GOT3 (cell line): ENCODE results near the gene NPHP3.

Experiments used
- DNase-seq: peaks from one replicate; lab custom pipeline; 2025; ENCODE audit warnings: mixed read lengths; lab: John Stamatoyannopoulos, UW

Gene NPHP3

DNA sequence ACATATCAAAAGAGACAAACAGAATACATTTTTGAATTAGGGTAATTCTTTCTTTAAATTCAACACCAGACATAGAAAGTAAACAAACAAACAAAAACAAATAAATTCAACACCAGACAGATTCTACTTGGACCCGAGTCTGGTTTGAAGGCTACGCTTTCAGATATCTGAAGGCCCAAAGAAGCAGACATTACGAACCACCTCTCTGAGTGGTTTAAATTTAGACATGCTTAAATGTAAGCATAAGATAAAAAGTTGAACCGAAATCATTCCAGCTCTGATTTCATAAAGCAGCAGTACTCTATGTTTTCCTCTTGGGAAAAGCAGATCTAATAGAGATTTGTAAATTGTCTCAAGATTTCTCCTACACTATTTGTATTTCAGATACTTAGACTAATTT, 32.2 kb downstream of the NPHP3 start:
- DNase-seq, result no peak

DNA sequence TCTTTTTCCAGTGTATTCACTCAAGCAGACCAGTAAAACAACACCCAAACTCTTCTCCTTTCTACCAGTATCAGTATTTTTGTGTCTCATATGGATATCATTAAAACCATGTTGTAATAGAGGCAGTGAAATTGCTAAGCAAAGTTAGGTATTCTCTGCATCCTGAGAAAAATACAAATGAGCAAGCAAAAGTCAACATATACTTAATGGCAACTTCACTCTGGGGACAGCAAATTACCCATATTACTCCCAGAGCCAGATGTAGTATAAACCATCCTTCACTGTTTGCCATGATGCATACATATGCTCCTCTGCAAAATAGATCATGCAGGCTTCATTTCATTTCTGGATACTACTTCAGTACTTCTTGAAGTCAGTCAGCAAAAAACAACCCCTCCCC, 40.0 kb downstream of the NPHP3 start:
- DNase-seq, result no peak

DNA sequence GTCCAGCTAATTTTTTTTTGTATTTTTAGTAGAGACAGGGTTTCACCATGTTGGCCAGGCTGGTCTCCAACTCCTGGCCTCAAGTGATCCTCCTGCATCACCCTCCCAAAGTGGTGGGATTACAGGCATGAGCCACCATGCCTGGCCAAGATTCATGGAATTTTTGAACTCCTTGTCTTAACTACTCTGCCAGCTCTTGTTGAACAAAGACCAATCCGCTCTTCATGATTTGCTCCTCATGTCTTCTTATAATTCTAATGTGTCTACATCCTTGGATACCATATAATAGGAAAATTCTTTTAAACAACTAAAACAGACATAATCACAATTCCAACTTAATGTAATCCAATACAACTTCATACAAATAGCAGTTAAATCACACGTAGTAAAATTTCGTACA, 40.8 kb downstream of the NPHP3 start:
- DNase-seq, result no peak

DNA sequence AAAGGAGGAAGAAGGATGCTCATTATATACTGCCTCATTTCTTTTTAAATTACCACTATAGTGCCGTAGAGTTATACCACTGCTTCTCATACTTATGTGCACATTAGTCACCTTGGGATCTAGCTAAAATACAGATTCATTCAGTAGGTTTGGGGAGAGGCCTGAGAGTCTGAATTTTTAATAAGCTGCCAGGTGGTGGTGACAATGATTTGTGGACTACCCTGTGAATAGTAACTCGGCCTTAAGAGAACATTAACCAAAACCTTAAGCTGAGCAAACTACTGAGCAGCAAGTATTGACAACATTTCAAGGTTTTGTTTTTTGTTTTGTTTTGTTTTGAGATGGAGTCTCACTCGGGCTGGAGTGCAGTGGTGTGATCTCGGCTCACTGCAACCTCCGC, 42.3 kb downstream of the NPHP3 start:
- DNase-seq, result no peak

DNA sequence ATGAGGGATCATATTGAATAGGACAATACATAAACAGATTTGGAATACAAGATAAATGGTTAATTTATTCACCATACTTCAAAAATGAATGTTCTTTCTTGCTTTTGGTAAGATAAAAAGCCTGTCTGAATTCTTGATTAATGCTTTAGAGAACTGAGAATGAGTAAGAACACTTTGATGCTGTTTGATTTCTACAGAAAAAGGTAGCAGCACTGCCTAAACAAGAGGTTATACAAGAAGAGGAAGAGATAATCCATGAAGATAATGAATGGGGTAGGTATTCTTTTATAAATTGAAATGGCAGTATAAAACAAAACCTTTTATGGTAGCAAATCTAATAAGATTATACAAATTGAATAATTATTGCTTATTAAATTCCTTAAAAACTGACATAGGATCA, 46.8 kb downstream of the NPHP3 start:
- no peak for DNase-seq

DNA sequence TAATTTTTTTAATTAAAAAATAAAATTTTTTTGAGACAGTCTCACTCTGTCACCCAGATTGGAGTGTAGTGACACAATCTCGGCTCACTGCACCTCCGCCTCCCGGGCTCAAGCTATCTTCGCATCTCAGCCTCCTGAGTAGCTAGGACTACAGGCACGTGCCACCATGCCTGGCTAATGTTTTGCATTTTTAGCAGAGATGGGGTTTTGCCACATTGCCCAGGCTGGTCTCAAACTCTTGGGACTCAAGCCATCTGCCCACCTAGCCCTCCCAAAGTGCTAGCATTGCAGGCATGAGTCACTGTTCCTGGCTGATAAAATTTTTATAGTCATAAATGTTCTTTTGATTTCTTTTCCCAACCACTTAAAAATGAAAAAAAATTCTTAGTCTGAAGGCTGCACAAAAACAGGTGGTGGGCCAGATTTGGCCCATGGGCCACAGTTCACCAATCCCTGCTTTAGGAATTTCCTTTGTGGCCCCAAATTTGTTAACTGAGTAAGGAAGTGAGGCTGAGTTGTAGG, 52.9 kb downstream of the NPHP3 start:
- no peak for DNase-seq

DNA sequence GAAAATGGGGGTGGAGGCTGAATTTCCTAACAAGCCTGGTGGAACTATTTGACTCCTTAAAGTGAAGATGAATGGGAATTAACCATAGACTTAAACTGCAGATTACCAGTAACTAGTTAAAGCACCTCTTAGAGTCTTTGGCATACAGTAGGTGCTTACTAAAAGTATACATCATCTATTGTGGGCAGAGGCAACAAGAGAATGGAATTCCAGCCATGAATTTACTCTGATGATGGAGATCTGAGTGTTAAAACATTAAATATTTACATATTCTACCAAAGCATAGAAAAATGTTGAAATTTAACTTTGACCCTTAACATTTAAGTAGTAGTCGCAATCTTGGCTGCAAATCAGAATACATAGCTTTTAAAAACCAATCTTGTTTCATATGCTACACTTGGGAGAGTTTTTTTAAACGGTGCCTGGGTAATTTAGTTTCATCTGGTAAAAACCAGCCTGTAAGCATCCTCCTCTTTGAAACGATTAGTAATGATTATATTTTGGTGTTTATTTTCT, 56.9 kb downstream of the NPHP3 start:
- no peak for DNase-seq

DNA sequence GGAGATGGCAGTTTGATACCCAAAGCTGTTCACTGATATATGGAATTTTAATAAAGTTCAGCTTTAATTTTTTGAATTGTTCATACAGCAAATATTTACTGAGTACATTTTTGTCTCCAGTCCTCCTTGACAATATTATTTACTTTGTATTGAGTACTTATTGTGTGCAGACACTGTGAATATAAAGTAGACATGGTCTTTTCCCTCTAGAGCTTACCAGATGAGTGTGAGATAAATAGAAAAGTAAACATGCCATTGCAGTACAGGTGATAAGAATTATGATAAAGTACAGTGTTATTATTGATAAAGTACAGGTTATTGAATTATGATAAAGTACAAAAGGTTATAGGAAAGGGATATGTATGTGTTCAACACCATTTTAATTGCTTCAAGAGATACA, 60.0 kb downstream of the NPHP3 start:
- DNase-seq, result no peak

DNA sequence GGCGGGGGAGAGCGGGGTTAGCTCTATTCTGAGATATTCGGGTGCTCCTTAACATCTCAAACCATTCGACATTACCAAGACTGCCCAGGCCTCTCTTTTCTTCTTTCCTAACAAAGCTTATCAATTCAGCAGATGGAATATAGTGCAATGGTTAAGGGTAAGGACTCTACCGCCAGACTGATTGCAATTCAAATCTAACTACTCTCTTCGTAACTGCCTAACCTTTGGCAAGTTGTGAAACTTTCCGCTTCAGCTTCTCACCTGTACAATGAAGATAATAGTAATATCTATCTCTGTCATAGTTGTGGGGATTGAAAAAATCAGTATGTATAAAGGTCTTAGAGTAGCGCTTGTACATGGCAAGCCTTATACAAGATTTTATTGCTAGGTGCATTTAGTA, 61.1 kb downstream of the NPHP3 start:
- DNase-seq, result no peak

DNA sequence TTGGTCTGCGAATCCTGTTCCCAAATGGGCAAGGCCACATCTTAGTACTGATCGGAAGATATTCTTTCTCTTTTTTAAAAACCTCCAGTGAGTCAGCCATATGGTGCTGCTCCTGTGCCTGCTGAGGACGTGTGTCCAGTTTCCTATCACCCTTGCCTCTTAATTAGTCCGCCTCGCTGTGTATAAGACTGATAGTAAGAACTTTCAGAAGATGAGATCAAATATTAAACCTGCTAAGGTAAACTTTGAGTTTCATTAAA, 61.5 kb downstream of the NPHP3 start:
- DNase-seq, result no peak

DNA sequence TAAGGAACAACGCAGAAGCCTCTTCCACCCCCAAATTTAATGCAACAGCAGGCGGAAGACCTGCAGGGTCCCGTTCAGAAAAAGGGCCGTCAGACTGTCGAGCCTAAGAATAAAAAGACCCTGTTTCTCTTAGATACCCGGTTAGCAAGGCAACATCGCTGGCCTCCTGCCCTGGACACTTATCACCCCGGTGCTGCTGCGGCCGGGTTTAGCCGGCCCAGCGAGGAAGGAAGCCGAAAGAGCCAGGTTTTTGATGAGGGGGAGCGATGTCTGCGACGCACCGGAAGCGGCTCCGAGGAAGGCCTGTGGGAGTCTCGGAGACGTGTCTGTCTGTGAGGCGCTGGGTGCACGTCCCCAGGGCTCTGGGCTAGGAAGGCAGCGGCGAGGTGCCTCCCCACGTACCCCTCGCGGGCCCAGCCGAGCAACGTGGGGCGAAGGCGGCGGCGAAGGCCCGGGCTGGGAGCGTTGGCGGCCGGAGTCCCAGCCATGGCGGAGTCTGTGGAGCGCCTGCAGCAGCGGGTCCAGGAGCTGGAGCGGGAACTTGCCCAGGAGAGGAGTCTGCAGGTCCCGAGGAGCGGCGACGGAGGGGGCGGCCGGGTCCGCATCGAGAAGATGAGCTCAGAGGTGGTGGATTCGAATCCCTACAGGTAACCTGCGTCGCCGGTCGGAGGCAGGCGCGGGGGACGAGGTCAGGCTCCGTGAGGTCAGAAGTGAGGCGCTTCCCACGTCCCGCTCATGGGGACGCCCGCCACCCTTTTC, 62.0 kb downstream of the NPHP3 start, which contains the start of gene UBA5:
Gene UBA5, plus strand, starts transcription at position 278 of the 759 bp plus-strand sequence. Its CDS starts 209 bp downstream, at position 487.
- peak; percentile 30 for DNase-seq

DNA sequence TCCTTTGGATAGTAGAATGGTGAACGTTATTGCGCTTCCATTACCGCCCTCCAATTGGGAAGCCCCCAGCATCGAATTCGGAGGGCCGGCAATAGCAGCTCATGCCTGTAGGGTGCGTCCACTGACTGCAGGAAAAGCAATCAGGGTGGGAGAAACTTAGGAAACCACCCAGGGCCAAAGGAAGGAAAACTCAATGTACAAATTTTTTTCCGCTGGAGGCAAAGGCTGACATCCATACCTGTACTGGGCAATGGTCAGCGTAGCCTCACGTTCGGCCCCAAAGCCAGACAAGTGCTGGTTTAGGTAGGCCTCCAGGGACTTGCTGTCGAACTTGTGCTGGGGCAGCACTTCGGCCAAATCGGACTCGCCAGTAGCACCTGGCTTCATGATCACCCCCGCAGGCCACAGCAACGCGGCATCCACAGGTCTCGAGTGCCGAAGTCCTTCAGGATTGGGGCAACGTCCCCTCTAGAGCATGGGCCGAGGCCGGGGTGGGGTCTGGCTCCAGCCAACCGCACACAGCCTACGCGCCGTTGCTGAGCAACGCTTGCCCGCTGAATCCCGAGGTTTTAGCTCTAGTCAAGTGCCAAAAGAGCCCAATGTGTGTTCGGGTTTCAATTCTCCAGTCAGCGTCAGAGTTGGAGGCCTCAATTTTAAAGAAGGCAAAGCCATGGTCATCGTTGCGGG, 62.7 kb downstream of the NPHP3 start, which contains the start of gene ACAD11:
Gene ACAD11, minus strand, starts transcription at position 445 of the 687 bp plus-strand sequence. Its CDS starts 58 bp downstream, at position 387.
- DNase-seq, result no peak

DNA sequence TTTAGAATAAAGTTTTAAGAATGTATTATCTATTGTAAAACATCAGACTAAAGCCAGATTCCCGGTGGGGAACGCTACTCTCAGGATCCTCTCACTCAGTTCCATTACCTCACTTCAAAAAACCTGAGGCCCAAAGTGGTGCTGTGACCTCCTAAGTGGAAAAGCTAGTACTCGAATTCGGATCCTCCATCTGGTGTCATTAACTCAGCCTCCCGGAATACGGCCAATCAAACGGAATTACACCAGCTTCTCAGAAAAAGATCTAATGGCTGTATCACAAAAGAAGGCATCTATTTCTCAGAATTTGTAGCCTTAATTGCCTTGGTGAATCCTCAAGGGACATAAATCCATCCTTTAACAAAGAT, 63.2 kb downstream of the NPHP3 start:
- no peak for DNase-seq

DNA sequence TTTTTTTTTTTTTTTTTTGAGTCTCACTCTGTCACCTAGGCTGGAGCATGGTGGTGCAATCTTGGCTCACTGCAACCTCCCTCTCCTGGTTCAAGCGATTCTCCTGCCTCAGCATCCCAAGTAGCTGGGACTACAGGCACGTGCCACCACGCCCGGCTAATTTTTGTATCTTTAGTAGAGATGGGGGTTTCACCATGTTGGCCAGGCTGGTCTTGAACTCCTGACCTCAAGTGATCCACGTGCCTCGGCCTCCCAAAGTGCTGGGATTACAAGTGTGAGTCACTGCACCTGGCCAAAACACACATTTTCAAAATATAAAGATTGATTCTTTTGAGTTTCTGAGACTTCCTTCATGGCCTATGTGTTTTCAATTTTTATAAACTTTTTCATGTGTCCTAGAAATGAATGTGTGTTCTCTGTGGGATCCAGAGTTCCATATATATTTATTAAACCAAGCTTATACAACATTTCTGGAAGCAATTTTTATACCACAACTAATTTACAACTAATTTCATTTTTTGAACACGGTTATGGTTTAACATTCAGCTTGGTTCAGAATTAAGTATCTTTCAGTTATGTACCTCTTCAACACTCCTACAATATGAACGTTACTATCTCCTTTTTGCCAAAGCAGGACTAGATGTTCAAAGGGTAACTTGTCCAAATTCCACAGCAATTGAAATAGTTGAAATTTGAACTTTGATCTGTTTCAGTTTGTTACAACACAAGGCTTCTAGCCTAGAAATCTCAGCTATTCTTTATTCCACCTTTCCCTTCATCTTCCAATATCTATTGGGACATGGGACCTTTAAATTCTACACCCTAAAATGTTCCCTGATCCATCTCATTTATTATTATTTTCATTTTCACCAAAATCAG, 64.1 kb downstream of the NPHP3 start:
- no peak for DNase-seq

DNA sequence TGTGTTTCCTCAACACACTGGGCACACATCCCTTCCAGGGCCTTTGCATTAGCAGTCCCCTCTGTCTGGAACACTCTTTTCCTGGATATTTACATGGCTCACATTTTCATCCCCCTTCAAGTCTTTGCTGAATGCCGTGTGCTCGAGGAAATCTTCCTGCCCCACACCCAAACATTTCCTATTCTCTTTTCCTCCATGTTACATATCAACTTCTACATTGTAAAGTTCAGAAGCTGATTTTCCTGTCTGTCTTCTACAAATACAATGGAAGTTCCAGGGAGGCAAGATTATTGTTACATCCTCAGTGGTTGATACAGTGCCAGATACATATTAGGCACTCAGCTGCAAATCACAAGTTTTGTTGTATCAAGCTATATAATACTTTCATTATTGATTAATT, 66.7 kb downstream of the NPHP3 start:
- DNase-seq, result no peak

DNA sequence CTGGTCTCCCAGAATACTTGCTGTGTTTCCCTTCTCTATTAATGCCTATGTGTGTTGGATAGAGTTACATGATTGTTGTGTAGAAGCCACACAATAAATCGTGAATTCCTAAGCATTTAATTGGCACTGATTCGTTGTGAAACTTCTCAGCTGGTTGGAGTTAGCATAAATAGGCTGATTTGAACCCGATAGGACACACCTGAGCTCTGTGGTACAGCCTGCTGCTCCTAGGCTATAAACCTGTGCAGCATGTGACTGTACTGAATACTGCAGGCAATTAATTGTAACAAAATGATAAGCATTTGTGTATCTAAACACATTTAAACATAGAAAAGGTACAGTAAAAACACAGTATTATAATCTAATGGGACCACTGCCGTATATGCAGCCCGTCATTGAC, 67.5 kb downstream of the NPHP3 start:
- DNase-seq, result no peak

DNA sequence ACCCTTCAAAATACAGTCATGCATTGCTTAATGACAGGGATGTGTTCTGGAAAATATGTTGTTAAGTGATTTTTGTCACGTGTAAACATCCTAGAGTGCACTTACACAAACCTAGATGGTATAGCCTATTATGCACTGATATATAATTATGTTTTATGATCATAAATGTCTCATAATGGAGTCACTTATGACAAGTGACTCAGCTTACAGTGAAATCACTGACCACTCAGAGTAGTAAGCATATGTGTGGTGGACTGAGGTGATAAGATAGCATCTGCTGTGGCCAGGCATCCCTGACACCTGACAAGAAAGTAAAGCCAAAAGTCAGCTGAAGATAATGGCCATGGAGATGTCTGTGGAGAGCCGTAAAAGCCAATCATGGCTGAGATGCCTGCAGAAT, 68.0 kb downstream of the NPHP3 start:
- DNase-seq, result no peak

DNA sequence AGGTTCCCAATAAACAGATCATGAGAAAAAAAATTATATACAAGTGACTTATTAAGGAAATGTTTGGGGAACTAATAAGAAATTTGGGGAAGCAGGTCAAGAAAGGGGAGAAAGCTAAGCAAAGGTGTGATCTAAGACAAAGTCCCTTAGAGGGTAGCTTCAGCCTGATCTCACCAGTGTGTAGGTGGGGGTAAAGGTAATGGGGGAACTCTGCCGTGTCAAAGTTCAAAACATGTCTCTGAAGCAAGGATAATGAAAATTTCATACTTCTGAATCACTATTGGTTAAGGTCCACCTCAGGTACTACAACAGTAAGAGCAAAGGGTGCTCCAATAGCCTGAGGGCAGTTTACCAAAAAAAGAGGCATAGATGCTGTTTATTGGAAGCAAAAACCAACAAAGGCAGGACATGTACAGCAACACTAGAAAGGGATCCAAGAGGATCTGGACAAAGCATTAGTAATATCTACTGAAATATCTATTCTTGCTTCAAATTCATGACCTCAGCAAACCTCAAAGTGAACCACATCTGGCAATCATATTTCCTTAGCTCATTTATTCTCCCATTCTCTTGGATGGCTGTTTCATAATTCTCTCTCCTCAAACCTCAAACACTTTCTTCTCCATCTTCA, 69.5 kb downstream of the NPHP3 start:
- DNase-seq, result no peak

DNA sequence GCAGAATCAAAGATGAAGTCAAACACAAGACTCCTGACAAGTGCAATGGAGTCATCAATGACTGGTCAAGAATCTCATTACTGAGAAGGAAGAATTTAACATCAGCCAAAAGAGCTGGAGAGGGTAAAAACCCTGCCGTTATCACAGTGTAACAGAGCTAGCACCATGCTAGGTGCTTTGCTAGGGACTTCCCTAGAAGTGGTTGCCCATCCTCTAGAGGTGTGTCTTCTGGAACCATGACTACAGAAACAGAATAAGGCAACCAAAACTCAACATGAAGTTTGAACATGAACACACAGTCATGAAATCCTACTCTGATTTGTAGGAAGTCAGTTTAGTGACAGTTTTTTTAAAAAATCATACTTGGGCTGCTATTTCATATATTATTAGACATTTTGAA, 72.1 kb downstream of the NPHP3 start:
- no peak for DNase-seq

DNA sequence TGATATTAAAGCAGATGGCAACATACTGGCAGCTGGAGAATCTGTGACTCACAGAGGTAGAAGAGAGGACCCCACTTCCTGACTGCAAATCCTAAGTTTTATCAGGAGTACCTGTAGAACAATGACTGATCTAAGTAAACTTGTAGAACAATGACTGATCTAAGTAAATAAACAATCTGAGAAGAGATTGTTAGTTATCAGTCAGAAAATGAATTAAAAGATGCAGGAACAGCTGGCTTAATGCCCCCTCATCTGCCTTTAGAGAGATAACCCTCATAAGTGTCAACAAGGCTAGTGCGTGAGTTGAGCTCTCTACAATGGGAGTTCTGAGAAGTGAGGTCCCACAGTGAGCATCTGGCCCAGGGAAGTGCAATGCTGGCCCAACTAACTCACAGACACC, 77.2 kb downstream of the NPHP3 start:
- no peak for DNase-seq

DNA sequence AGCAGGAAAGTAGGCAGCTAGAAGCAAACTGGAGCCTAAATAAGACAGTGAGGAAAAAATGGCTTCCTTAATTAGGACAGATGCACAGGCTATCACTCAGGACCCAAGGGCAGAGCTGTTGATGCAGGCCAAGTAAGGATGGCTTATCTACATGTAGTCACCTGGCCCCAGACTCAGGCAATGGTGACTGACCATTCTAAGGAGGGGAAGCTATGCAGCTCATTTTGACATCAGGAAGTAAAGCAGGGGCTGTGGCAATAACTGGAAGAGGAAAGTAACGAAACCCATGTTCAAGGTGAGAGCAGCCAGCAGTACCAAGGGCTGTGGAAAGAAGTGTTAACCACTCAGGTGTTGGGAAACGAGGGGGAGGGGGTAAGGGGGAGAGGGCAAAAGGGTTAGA, 78.8 kb downstream of the NPHP3 start:
- no peak for DNase-seq

DNA sequence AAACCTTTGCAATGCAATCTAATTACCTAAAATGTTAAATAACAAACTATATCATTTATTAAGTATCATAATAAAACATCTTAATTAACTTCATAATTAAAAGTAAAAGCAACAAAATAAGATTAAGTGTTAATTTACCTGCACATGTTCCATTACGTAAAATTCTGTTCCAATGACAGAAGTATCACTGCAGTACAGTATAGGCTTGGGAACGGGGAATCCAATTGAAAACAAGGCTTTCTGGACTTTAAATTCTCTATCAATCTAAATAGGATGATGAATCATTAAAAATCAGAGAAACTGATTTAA, 79.7 kb downstream of the NPHP3 start:
- DNase-seq, result no peak
